BE2C (cell line): ENCODE results near the gene CHCHD6.
A peak's percentile ranks its signal among the peaks of the same experiment; 100 is the strongest.

Experiments
- DNase-seq: peaks from one replicate; pipeline ENCODE4 v3.0.0-alpha.2; 2020
- H3K27me3 ChIP-seq: fragments of 250-450 bp; sonication (Bioruptor Pico); 2 replicates; pipeline ENCODE4 v1.5.1; 2020; ENCODE audit warnings: mild to moderate bottlenecking
- H3K36me3 ChIP-seq: fragments of 250-450 bp; sonication (Bioruptor Pico); 2 replicates; pipeline ENCODE4 v1.5.1; 2020; ENCODE audit warnings: mild to moderate bottlenecking
- H3K4me1 ChIP-seq: fragments of 250-450 bp; sonication (Bioruptor Pico); 2 replicates; pipeline ENCODE4 v1.5.1; 2020
- H3K4me3 ChIP-seq: 2 replicates; pipeline ENCODE4 v1.5.1; 2011; ENCODE audit warnings: low read depth, low read length
- H3K9me3 ChIP-seq: fragments of 250-450 bp; sonication (Bioruptor Pico); 2 replicates; pipeline ENCODE4 v1.5.1; 2020
- TF ChIP-seq, protein P1 (sequence below): IDR thresholded peaks from 2 replicates; pipeline ENCODE4 v1.5.1; 2012; ENCODE audit warnings: mild to moderate bottlenecking, low read depth, low read length

The CHCHD6 gene

GRCh38 chr3:126711121-126711760 is 7.2 kb downstream of the CHCHD6 start:
- no peak for DNase-seq
- Histone ChIP-seq H3K4me1 (no peaks in the 10 kb centered on the region), H3K36me3 (no peaks in the 10 kb centered on the region), H3K9me3 (no peaks in the 10 kb centered on the region), H3K4me3 (no peak overlapping the region), H3K27me3 (no peaks in the 10 kb centered on the region)
- TF ChIP-seq, protein P1, sequence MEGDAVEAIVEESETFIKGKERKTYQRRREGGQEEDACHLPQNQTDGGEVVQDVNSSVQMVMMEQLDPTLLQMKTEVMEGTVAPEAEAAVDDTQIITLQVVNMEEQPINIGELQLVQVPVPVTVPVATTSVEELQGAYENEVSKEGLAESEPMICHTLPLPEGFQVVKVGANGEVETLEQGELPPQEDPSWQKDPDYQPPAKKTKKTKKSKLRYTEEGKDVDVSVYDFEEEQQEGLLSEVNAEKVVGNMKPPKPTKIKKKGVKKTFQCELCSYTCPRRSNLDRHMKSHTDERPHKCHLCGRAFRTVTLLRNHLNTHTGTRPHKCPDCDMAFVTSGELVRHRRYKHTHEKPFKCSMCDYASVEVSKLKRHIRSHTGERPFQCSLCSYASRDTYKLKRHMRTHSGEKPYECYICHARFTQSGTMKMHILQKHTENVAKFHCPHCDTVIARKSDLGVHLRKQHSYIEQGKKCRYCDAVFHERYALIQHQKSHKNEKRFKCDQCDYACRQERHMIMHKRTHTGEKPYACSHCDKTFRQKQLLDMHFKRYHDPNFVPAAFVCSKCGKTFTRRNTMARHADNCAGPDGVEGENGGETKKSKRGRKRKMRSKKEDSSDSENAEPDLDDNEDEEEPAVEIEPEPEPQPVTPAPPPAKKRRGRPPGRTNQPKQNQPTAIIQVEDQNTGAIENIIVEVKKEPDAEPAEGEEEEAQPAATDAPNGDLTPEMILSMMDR, result no peak; the same call in 1 of the 2 replicates

DNA sequence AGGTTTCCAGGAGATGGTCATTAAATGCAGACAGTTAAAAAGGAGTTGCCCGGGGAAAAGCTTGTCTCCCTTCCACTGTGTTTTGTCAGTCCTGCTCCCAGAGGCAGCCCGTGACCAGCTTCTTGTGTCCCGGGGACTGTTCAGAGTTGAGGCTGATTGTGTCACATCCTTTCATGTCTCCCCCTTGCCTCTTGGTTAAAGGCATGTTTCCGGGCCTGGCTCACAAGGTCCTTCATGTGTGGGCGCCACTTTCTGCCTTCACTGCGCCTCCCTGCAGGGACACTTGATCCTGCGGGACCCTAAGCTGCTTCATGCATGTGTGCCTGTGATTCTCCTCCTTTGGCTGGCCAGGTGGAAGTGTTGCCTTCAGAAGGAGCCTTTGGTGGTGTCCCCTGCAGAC is 9.2 kb downstream of the CHCHD6 start:
- Histone ChIP-seq H3K4me1 (no peaks in the 10 kb centered on the region), H3K27me3 (no peaks in the 10 kb centered on the region), H3K9me3 (no peaks in the 10 kb centered on the region), H3K36me3 (no peaks in the 10 kb centered on the region), H3K4me3 (no peak overlapping the region)
- TF ChIP-seq, protein P1, result no peak
- no peak for DNase-seq

- peaks cover 3% of the 10 kb centered on the region for H3K4me1 ChIP-seq
- no peaks in the 10 kb centered on the region for H3K27me3 ChIP-seq
- H3K4me3 ChIP-seq, result no peak overlapping the region
- TF ChIP-seq, protein P1, result 0 out of 2 replicates have a peak, but pooled peaks have one; percentile 5
- peak; percentile 64 for DNase-seq
- H3K36me3 ChIP-seq, result no peaks in the 10 kb centered on the region
- H3K9me3 ChIP-seq, result no peaks in the 10 kb centered on the region
Measured at GRCh38 chr3:126714276-126714900, 10.3 kb downstream of the CHCHD6 start.

GRCh38 chr3:126714921-126715320 is 10.9 kb downstream of the CHCHD6 start:
- TF ChIP-seq, protein P1, result 0 out of 2 replicates have a peak, but pooled peaks have one; percentile 11
- no peak overlapping the region for H3K4me3 ChIP-seq
- peaks cover 3% of the 10 kb centered on the region for H3K4me1 ChIP-seq
- H3K27me3 ChIP-seq, result no peaks in the 10 kb centered on the region
- H3K36me3 ChIP-seq, result no peaks in the 10 kb centered on the region
- DNase-seq, result no peak
- no peaks in the 10 kb centered on the region for H3K9me3 ChIP-seq

DNA sequence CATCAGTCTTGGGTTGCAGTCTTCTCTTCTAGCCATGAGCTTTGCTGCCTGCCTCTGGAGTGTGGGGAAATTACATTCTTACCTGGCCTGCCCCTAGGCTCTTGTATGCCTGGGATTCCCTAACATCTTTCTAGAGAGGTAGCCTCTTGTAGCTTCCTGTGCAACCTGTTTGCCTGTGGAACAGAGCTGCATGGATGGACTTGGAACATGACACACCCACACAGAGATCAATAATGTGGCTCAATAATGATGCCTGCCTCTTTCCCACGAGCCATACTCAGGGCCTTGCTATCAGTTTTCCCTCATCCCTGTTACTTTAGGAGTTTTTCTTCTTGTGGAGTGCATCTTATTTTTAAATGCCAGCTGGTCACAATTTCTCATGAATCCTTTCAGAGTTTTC is 11.4 kb downstream of the CHCHD6 start:
- TF ChIP-seq, protein P1, result no peak
- no peaks in the 10 kb centered on the region for H3K27me3 ChIP-seq
- no peaks in the 10 kb centered on the region for H3K36me3 ChIP-seq
- no peak overlapping the region for H3K4me3 ChIP-seq
- peaks cover 3% of the 10 kb centered on the region for H3K4me1 ChIP-seq
- no peaks in the 10 kb centered on the region for H3K9me3 ChIP-seq
- no peak for DNase-seq

- Histone ChIP-seq H3K36me3 (no peaks in the 10 kb centered on the region), H3K9me3 (no peaks in the 10 kb centered on the region)
- DNase-seq, result no peak
Measured at GRCh38 chr3:126716057-126716456, 12.0 kb downstream of the CHCHD6 start.

More at GRCh38 chr3:126716057-126716456, 12.0 kb downstream of the CHCHD6 start:
- H3K27me3 ChIP-seq, result no peaks in the 10 kb centered on the region
- TF ChIP-seq, protein P1, result no peak
- peaks cover 3% of the 10 kb centered on the region for H3K4me1 ChIP-seq
- H3K4me3 ChIP-seq, result no peak overlapping the region
